ENCODE data around the gene IL10.
A peak's percentile ranks its signal among the peaks of the same experiment; 100 is the strongest.

Gene IL10

GRCh38 chr1:206742719-206743383 lies 29.4 kb downstream of the IL10 start:
- DNase-seq (ENCODE audit: low read depth) = no peak
- no peak for TF ChIP-seq CTCF (IDR thresholded peaks at IDR 0.05; ENCODE audit: insufficient read depth, low read depth, low read length, missing control alignments)
- H3K4me3 ChIP-seq (ENCODE audit: low read length) = no peak overlapping the region

DNA sequence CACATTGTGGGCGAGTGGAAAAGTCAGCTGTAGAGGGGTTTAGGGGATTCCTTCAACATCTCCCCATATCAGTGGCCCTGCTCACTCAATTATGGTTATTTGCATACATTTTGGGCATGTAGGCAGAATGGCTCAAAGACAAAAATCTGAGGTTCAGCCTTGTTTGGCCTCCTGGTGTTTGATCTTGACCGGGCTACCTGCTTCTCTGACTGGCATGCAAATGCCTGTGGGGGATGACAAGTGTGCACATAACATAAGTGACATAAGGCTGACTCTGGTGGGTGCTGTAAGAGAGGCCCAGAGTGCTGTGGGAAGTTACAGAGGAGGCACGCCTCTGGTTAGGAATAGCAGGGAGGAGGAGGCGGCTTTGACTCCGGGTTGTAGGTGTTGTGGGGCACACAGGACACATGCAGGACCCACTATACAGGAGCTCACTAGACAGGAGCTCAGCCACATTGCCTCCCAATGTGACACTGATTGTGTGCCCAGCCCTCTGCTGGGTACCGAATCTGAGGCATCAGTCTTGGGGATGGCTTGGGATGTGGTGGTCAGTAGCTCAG lies 31.1 kb downstream of the IL10 start:
- TF ChIP-seq CTCF (IDR thresholded peaks at IDR 0.05; ENCODE audit: insufficient read depth, low read depth, low read length, missing control alignments) = no peak
- DNase-seq (ENCODE audit: low read depth) = no peak
- no peak overlapping the region for H3K4me3 ChIP-seq (ENCODE audit: low read length)

DNA sequence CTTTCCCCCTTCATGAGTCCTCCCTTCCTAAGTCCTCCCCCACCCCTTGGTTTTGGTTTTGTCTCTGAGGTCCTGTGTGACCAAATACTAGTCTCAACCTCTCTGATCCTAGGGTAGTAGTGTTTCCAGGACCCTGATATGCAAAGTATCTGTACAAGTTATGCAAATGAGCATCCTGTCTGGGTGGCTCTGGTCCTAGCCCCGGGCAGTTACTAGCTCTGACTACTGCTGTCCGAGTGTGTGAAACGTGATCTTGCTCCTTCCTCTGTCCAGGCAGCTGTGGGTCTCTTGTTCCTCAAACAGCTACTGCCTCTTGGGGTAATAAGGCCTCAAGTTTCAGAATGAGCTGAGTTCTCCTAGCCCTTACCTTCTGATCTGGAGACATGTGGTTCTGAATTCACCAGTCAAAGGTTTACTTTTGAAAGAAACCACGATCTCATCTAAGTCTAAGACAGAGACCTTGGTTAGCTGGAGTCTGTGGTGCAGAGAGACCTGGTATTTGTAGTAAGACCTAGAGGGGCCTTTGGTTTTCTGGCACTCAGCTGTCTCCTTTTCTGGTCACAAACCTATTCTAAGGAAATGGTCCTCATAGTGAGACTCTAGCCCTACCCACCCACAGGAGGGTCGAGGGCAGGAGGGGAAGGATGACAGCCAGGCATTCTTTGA lies 32.8 kb downstream of the IL10 start:
- no peak for DNase-seq (ENCODE audit: low read depth)
- no peak overlapping the region for H3K4me3 ChIP-seq (ENCODE audit: low read length)
- no peak for TF ChIP-seq CTCF (IDR thresholded peaks at IDR 0.05; ENCODE audit: insufficient read depth, low read depth, low read length, missing control alignments)

DNA sequence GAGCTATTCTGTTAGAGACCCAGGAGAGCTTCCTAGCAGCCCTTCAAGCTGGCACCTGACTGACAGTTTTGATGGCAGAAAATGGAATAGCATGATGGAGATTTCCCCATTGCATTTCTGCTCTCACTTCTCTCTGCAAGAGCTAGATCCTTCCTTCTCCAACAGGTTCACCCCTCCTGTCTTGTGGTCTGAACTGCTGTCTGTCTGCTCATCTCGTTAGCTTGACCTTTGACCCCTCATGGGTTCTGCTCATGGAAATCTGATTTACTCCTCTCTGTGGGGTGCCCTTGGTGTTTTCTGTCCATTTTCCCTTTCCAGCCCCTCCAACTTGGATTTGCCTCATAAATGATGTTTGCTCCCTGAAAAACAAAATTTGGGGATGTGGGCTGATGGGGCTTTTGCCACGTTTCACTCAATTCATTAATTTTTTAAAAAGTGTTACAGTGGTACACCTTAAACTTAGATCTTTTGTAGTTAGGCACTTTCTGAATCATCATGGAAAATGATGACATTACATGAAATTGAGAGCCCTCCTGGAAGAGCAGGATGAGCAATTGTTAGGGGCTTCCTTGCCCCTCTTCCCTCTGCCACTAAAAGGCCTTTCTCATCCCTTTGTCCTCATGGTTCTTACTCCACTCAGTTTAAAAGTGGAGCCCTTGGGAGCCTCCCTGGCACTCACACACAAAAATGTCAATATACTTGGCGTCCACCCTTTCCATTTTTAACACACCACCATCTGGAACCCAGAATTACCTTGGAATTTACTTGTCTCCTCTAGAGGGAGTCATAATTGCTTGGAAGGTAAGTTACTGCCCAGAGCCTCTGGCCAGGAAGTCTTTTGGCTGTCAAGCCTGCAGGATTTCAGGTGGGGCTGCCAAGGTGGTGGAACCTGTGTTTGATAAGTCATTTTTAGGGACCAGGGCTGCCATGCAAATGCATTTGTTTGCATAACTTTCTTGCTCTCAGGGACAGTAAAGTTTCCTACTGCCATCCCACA lies 33.6 kb downstream of the IL10 start:
- peak; percentile 45 for TF ChIP-seq CTCF (IDR thresholded peaks at IDR 0.05; ENCODE audit: insufficient read depth, low read depth, low read length, missing control alignments)
- peak; percentile 61 for DNase-seq (ENCODE audit: low read depth)

GRCh38 chr1:206737729-206738201 lies 34.5 kb downstream of the IL10 start:
- TF ChIP-seq CTCF (IDR thresholded peaks at IDR 0.05; ENCODE audit: insufficient read depth, low read depth, low read length, missing control alignments) = no peak
- DNase-seq (ENCODE audit: low read depth) = no peak
- no peak overlapping the region for H3K4me3 ChIP-seq (ENCODE audit: low read length)

More for the DNA sequence above, 33.6 kb downstream of the IL10 start:
- H3K4me3 ChIP-seq (ENCODE audit: low read length) = no peak overlapping the region

- DNase-seq (ENCODE audit: low read depth) = no peak
- TF ChIP-seq CTCF (IDR thresholded peaks at IDR 0.05; ENCODE audit: insufficient read depth, low read depth, low read length, missing control alignments) = no peak
- H3K4me3 ChIP-seq (ENCODE audit: low read length) = no peak overlapping the region
Observed at GRCh38 chr1:206736878-206737728, 35.2 kb downstream of the IL10 start.

Measured in epithelial cell of esophagus (primary cell).